Measurements from ENCODE around the gene CASTOR1. TPM values are rescaled to one million over a fixed set of nuclear protein-coding genes. Genes with fewer than 3 reads are reported as not detected.
A peak's percentile ranks its signal among the peaks of the same experiment; 100 is the strongest.

CASTOR1 gene
- total RNA-seq, 2 experiments from 2014 or later, result 3.6 to 4.0 TPM

DNA sequence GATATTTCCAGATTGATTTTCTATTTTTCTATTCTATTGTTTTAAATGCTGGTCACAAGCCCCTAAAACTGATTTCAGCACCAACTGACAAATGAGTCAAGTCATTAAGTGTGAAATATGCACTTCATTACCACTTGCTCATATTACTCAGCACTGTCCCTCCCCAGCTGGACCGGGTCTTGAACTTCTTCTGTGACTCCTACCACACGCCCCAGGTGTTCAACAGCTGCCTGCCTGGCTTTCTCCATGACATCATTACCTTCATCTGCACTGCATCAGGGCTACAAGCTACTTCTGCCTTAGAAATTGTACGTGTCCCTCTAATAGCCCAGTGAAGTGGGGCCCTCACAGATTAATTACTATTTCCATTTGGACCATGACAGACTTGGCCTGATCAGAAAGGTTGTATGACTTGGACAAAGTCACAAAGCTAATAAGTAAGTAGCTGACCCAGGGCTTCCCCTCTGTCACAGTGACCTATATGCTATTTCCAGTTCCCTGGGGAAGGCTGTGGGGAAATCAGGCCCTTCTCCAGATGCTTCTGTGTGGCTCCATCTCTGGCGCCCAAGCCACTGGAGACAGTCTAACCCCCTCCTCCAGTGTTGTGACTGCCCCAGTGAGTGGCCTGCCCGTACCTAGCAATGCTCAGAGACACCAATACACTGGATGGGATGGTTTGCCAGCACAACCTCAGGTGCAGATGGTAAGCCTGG, 19.4 kb upstream of the CASTOR1 start:
- ChIA-PET CTCF (interaction anchor here (3.2 kb wide), 1 partner anchor 21 kb away, joined by 17 read pairs; no protein-coding TSS in a partner anchor), POLR2A (interaction anchor here (1.0 to 2.5 kb wide), 5 partner anchors 14 to 116 kb away, joined by 3 to 8 read pairs (median 4); partner anchors contain the start of gene TBC1D10A)
- Mint-ChIP-seq H3K36me3 (peaks cover 3% of the 10 kb centered on the region), H3K9me3 (no peaks in the 10 kb centered on the region), H3K4me1 (ENCODE audit: low read depth) (peaks cover 94% of the 10 kb centered on the region), H3K4me3 (no peak overlapping the region), H3K27me3 (no peaks in the 10 kb centered on the region), H3K27ac (peak overlapping the region; percentile 98)
- DNase-seq, result peak; percentile 58
- intact Hi-C loops (cut with micrococcal nuclease), result no loop called here

GRCh38 chr22:30308093-30308492, 18.8 kb upstream of the CASTOR1 start:
- Mint-ChIP-seq H3K27me3 (no peaks in the 10 kb centered on the region), H3K4me3 (no peak overlapping the region), H3K27ac (peak overlapping the region; percentile 98), H3K4me1 (ENCODE audit: low read depth) (peaks cover 96% of the 10 kb centered on the region), H3K36me3 (peaks cover 4% of the 10 kb centered on the region), H3K9me3 (no peaks in the 10 kb centered on the region)
- DNase-seq, result no peak
- CTCF ChIA-PET, result interaction anchor here (3.2 kb wide), 1 partner anchor 20 kb away, joined by 17 read pairs; no protein-coding TSS in a partner anchor
- intact Hi-C loops (cut with micrococcal nuclease), result no loop called here
- POLR2A ChIA-PET, result interaction anchor here (1.0 to 2.5 kb wide), 5 partner anchors 15 to 116 kb away, joined by 3 to 8 read pairs (median 4); partner anchors contain the start of gene TBC1D10A

DNA sequence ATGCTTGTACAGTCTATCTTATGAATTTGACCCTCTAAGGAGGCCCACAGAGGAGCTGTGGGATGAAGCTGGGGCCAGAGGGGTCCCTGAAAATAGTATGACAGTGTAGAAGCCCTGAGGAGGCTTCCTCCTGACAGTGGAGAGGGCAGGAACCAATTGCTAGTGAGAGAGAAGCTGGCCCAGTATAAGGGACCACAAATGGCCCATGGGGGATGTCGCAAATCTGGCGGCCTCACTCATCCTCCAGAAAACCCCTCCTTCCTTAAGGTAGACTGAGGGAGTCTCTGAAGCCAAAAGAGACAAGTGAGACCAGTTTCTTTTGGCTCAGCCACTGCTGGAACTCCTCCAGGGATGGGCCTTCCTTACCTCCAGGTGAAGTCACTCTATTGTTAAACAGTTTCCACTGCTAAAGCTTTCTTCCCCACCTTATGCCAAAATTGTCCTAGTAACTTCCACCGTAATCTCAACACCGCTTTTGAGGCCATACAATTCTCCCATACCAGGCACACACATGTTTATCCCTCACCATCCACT, 17.8 kb upstream of the CASTOR1 start:
- intact Hi-C loops (cut with micrococcal nuclease), result loop anchor here (2.0 kb wide), 2 partner anchors 20 to 40 kb away; partner anchors contain the start of gene TBC1D10A
- H3K27ac Mint-ChIP-seq, result peak overlapping the region; percentile 98
- DNase-seq, result no peak
- no peaks in the 10 kb centered on the region for H3K27me3 Mint-ChIP-seq
- H3K4me1 Mint-ChIP-seq (ENCODE audit: low read depth), result peaks cover 96% of the 10 kb centered on the region
- POLR2A ChIA-PET, result interaction anchor here (1.1 to 2.0 kb wide), 3 partner anchors 20 to 49 kb away, joined by 3 to 6 read pairs (median 3); partner anchors contain the start of gene TBC1D10A
- H3K36me3 Mint-ChIP-seq, result peaks cover 3% of the 10 kb centered on the region
- no peak overlapping the region for H3K4me3 Mint-ChIP-seq
- H3K9me3 Mint-ChIP-seq, result no peaks in the 10 kb centered on the region
- CTCF ChIA-PET, result interaction anchor here (2.3 to 3.2 kb wide), 2 partner anchors 19 kb away, joined by 6 to 17 read pairs; partner anchors contain the start of gene TBC1D10A

- peaks cover 3% of the 10 kb centered on the region for H3K36me3 Mint-ChIP-seq
- peak overlapping the region; percentile 69 for H3K4me3 Mint-ChIP-seq
- peak overlapping the region; percentile 98 for H3K27ac Mint-ChIP-seq
- ChIA-PET POLR2A (interaction anchor here (0.9 to 2.0 kb wide), 4 partner anchors 10 to 49 kb away, joined by 3 to 6 read pairs (median 3); partner anchors contain the start of gene TBC1D10A), CTCF (interaction anchor here (2.3 to 3.2 kb wide), 2 partner anchors 19 to 20 kb away, joined by 6 to 17 read pairs; partner anchors contain the start of gene TBC1D10A)
- no peaks in the 10 kb centered on the region for H3K9me3 Mint-ChIP-seq
- DNase-seq, result no peak
- H3K4me1 Mint-ChIP-seq (ENCODE audit: low read depth), result peaks cover 96% of the 10 kb centered on the region
- intact Hi-C loops (cut with micrococcal nuclease), result loop anchor here (1.0 to 2.0 kb wide), 3 partner anchors 8 to 40 kb away; partner anchors contain the start of gene TBC1D10A
- no peaks in the 10 kb centered on the region for H3K27me3 Mint-ChIP-seq
Observed at GRCh38 chr22:30306627-30307011, 17.3 kb upstream of the CASTOR1 start.

GRCh38 chr22:30305906-30306626, 16.8 kb upstream of the CASTOR1 start:
- intact Hi-C loops (cut with micrococcal nuclease), result loop anchor here (1.0 to 2.0 kb wide), 4 partner anchors 8 to 41 kb away; partner anchors contain the start of genes CASTOR1 and TBC1D10A
- Mint-ChIP-seq H3K36me3 (peaks cover 9% of the 10 kb centered on the region), H3K4me3 (peak overlapping the region; percentile 69), H3K27ac (peak overlapping the region; percentile 98), H3K4me1 (ENCODE audit: low read depth) (peaks cover 96% of the 10 kb centered on the region), H3K27me3 (no peaks in the 10 kb centered on the region), H3K9me3 (no peaks in the 10 kb centered on the region)
- CTCF ChIA-PET, result interaction anchor here (2.3 to 3.2 kb wide), 2 partner anchors 18 to 20 kb away, joined by 6 to 17 read pairs; partner anchors contain the start of gene TBC1D10A
- DNase-seq, result peak; percentile 54
- POLR2A ChIA-PET, result interaction anchor here (0.9 to 2.0 kb wide), 3 partner anchors 10 to 50 kb away, joined by 3 to 6 read pairs (median 3); partner anchors contain the start of gene TBC1D10A

- ChIA-PET POLR2A (interaction anchor here (1.1 to 2.0 kb wide), 2 partner anchors 11 to 21 kb away, joined by 4 to 6 read pairs; partner anchors contain the start of gene TBC1D10A), CTCF (interaction anchor here (0.7 to 4.3 kb wide), 3 partner anchors 18 to 82 kb away, joined by 3 to 22 read pairs (median 6); partner anchors contain the start of genes RNF215 and TBC1D10A)
- H3K27ac Mint-ChIP-seq, result peak overlapping the region; percentile 98
- no peaks in the 10 kb centered on the region for H3K9me3 Mint-ChIP-seq
- peak overlapping the region; percentile 69 for H3K4me3 Mint-ChIP-seq
- intact Hi-C loops (cut with micrococcal nuclease), result loop anchor here (1.0 kb wide), 1 partner anchor 16 kb away; the partner anchor contains the start of gene CASTOR1
- peak; percentile 74 for DNase-seq
- peaks cover 96% of the 10 kb centered on the region for H3K4me1 Mint-ChIP-seq (ENCODE audit: low read depth)
- H3K27me3 Mint-ChIP-seq, result no peaks in the 10 kb centered on the region
- peaks cover 14% of the 10 kb centered on the region for H3K36me3 Mint-ChIP-seq
Observed at GRCh38 chr22:30305519-30305905, 16.2 kb upstream of the CASTOR1 start.

DNA sequence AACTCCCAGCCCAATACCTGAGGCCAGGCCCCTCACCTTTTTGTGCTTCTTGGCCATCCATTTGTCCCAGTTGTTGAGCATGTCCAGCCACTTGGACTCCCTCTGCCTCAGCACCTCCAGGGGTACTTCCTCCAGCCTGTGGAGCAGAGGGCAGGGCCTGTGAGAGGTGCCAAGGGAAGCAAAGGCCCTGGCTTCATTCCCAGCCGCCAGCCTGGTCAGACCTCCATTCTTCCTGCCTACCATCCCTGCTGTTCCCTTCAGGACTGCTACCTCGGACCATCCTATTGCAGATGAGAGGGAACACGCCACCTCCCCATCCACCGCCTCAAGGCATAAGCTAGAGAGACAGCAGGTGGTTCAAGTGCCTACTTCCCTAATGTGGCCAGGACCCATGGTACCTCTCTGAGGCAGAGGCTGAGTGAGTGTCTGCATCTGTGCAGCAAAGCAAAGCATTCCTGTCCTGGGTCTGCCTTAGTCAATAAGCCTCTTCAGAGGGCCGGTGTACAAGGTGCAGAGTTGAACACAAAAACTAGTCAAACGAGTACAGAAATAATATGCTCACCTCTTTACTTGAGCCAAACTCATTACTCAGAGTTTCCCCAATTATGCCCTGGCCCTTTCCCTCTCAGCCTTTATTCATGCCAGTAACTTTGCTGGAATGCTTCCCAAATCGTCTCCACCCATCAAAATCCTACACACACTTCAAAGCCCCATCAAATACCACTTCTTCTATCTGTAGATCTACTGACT, 15.4 kb upstream of the CASTOR1 start:
- CTCF ChIA-PET, result interaction anchor here (0.7 to 4.3 kb wide), 2 partner anchors 17 to 83 kb away, joined by 3 to 22 read pairs; partner anchors contain the start of gene RNF215

GRCh38 chr22:30302810-30303138, 13.5 kb upstream of the CASTOR1 start:
- peaks cover 17% of the 10 kb centered on the region for H3K36me3 Mint-ChIP-seq
- H3K4me1 Mint-ChIP-seq (ENCODE audit: low read depth), result peaks cover 90% of the 10 kb centered on the region
- ChIA-PET POLR2A (interaction anchor here (0.8 to 3.6 kb wide), 4 partner anchors 12 to 53 kb away, joined by 3 to 11 read pairs (median 4); no protein-coding TSS in a partner anchor), CTCF (interaction anchor here (1.1 to 4.3 kb wide), 4 partner anchors 12 to 85 kb away, joined by 5 to 22 read pairs (median 6); partner anchors contain the start of genes CASTOR1 and RNF215)
- no peaks in the 10 kb centered on the region for H3K9me3 Mint-ChIP-seq
- no peak overlapping the region for H3K4me3 Mint-ChIP-seq
- intact Hi-C loops (cut with micrococcal nuclease), result no loop called here
- no peak for DNase-seq
- H3K27ac Mint-ChIP-seq, result peak overlapping the region; percentile 98
- no peaks in the 10 kb centered on the region for H3K27me3 Mint-ChIP-seq

More for the DNA sequence above, 15.4 kb upstream of the CASTOR1 start:
- peaks cover 14% of the 10 kb centered on the region for H3K36me3 Mint-ChIP-seq
- H3K27me3 Mint-ChIP-seq, result no peaks in the 10 kb centered on the region
- no peak for DNase-seq
- H3K4me3 Mint-ChIP-seq, result peak overlapping the region; percentile 69
- H3K27ac Mint-ChIP-seq, result peak overlapping the region; percentile 98
- no peaks in the 10 kb centered on the region for H3K9me3 Mint-ChIP-seq
- intact Hi-C loops (cut with micrococcal nuclease), result loop anchor here (1.0 kb wide), 1 partner anchor 15 kb away; the partner anchor contains the start of gene CASTOR1
- peaks cover 91% of the 10 kb centered on the region for H3K4me1 Mint-ChIP-seq (ENCODE audit: low read depth)
- POLR2A ChIA-PET, result interaction anchor here (1.0 to 2.0 kb wide), 3 partner anchors 10 to 22 kb away, joined by 3 to 6 read pairs (median 4); partner anchors contain the start of gene TBC1D10A

DNA sequence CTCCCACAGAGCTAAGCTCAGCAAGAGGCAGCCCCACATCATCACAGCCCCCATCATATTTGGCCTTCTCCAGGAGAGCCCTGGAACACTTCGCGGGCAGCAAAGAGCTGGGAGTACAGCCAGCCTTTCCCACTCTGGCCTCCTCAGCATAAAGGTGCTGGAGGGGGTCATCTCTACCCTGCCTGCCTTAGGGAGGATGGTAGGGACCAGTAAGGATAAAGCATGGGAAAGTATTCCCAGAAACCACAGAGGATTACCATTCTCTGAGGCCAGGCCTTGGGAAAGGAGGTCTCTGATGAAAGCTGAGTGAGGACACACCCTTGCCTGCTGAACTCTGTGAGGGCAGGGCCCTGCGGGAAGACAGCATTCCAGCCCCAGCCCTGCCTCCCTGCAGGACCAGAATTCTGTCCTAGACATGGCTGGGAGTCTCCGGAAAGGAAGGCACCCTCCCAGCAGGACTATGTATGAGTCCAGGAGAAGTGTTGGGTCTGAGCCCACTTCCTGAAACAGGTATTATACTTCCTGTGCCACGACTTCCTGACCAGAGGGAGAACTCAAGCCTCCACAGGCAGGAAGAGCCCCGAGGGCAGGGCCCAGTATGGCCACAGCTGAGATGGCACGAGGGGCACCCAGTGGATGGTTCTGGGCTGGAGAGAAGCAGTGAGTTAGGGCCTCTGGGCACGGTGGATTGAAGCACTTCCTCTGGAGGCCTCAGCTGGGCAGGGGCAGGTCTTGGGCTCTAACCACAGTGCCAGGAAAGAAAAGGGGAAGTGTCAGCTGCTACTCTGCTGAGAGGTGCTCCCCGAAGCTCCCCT, 12.9 kb upstream of the CASTOR1 start:
- no peak overlapping the region for H3K4me3 Mint-ChIP-seq
- ChIA-PET POLR2A (interaction anchor here (1.1 to 3.6 kb wide), 2 partner anchors 11 to 46 kb away, joined by 5 to 11 read pairs; no protein-coding TSS in a partner anchor), CTCF (interaction anchor here (1.1 to 4.3 kb wide), 4 partner anchors 12 to 85 kb away, joined by 5 to 22 read pairs (median 6); partner anchors contain the start of genes CASTOR1 and RNF215)
- peaks cover 17% of the 10 kb centered on the region for H3K36me3 Mint-ChIP-seq
- intact Hi-C loops (cut with micrococcal nuclease), result no loop called here
- no peak for DNase-seq
- peaks cover 91% of the 10 kb centered on the region for H3K4me1 Mint-ChIP-seq (ENCODE audit: low read depth)
- no peaks in the 10 kb centered on the region for H3K27me3 Mint-ChIP-seq
- no peaks in the 10 kb centered on the region for H3K9me3 Mint-ChIP-seq
- peak overlapping the region; percentile 98 for H3K27ac Mint-ChIP-seq

DNA sequence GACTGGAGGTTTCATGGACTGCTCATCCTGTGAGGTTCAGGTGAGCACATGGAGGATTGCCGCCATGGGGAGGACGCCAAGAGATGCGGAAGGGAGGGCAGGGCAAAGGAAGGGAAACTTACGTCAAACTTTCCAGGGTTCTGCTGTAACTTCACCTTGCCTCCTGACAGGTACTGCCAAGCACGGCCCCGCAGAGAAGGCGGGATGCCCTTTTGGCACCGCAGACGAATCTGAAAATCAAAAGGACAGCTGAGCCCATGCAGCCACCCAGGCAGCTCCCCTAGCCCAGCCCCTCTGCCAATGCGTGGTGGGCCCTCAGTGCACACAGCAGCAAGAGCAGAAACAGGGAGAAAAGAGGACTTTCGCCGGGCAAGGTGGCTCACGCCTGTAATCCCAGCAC, 10.0 kb upstream of the CASTOR1 start:
- intact Hi-C loops (cut with micrococcal nuclease), result no loop called here
- no peak for DNase-seq
- CTCF ChIA-PET, result interaction anchor here (3.2 kb wide), 1 partner anchor 11 kb away, joined by 25 read pairs; the partner anchor contains the start of gene CASTOR1
- Mint-ChIP-seq H3K36me3 (peaks cover 18% of the 10 kb centered on the region), H3K9me3 (no peaks in the 10 kb centered on the region), H3K27me3 (no peaks in the 10 kb centered on the region), H3K4me1 (ENCODE audit: low read depth) (peaks cover 79% of the 10 kb centered on the region), H3K27ac (no peak overlapping the region), H3K4me3 (no peak overlapping the region)
- POLR2A ChIA-PET, result interaction anchor here (1.0 kb wide), 1 partner anchor 15 kb away, joined by 3 read pairs; no protein-coding TSS in a partner anchor
